Stimulated activated naive CD8-positive, alpha-beta T cell treated with anti-CD3 and anti-CD28 coated beads, Interleukin-15, Interleukin-2, amounts not matched to agents 100 ng/mL and 50 ng/mL, for 24 hours (primary cell): ENCODE results near the gene ZPR1.
"Not testable (repeated sequence)": the region's sequence is repeated elsewhere in the genome, so short reads cannot be mapped to it uniquely, and the experiment has no call there.

Experiments used
- H3K27ac Mint-ChIP-seq: one replicate; pipeline ENCODE4 v1.8.0; 2021; ENCODE audit warnings: mild to moderate bottlenecking, mixed read lengths
- H3K27me3 Mint-ChIP-seq: one replicate; pipeline ENCODE4 v1.8.0; 2021; ENCODE audit warnings: mixed read lengths
- H3K36me3 Mint-ChIP-seq: one replicate; pipeline ENCODE4 v1.8.0; 2021; ENCODE audit warnings: low read depth, mixed read lengths
- H3K4me1 Mint-ChIP-seq: one replicate; pipeline ENCODE4 v1.8.0; 2021; ENCODE audit warnings: low read depth, mixed read lengths
- H3K4me3 Mint-ChIP-seq: one replicate; pipeline ENCODE4 v1.8.0; 2021; ENCODE audit warnings: mild to moderate bottlenecking, mixed read lengths
- H3K9me3 Mint-ChIP-seq: one replicate; pipeline ENCODE4 v1.8.0; 2021; ENCODE audit warnings: mixed read lengths

ZPR1 gene

GRCh38 chr11:116808262-116809175 is 20.7 kb upstream of the ZPR1 start:
- no peaks in the 10 kb centered on the region for H3K9me3 Mint-ChIP-seq
- H3K27ac Mint-ChIP-seq: no peak overlapping the region
- H3K4me1 Mint-ChIP-seq: no peaks in the 10 kb centered on the region
- no peaks in the 10 kb centered on the region for H3K27me3 Mint-ChIP-seq
- H3K4me3 Mint-ChIP-seq: no peak overlapping the region
- no peaks in the 10 kb centered on the region for H3K36me3 Mint-ChIP-seq

DNA sequence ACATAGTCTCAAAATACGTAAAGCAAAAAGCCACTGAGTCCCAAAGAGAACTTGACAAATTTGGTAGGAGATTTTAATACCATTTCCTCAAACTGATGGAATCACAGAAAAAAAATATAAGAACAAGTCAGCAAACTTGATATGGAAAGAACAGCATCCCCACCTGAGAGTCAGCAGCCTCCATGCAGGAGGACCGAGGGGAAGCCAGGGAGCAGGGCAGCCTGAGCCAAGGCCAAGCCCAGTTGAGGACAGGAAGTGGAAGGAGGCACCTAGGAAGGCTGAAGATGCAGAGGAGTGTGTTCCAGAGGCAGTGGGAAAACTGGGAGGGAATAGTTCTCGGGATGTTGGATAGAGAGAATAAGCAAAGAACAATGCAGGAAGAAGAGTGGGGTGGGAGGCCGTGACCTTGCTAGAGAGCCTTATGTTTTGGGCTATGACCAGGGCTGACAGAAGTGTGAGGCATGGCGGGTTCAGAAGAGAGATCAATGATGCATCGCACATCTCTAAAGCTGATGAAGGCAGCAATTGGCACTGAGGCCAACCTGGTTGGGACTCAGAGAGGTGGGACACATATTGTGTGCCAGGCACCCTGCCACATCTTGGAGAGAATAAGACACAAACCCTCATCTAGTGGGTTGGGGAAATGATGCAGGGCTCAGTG is 19.9 kb upstream of the ZPR1 start:
- no peaks in the 10 kb centered on the region for H3K9me3 Mint-ChIP-seq
- H3K27me3 Mint-ChIP-seq: peaks cover 3% of the 10 kb centered on the region
- H3K4me3 Mint-ChIP-seq: no peak overlapping the region
- H3K36me3 Mint-ChIP-seq: no peaks in the 10 kb centered on the region
- H3K27ac Mint-ChIP-seq: no peak overlapping the region
- H3K4me1 Mint-ChIP-seq: no peaks in the 10 kb centered on the region

GRCh38 chr11:116804001-116804400 is 16.2 kb upstream of the ZPR1 start:
- Mint-ChIP-seq H3K27me3 (peaks cover 14% of the 10 kb centered on the region), H3K4me1 (no peaks in the 10 kb centered on the region), H3K9me3 (no peaks in the 10 kb centered on the region), H3K4me3 (no peak overlapping the region), H3K27ac (no peak overlapping the region), H3K36me3 (no peaks in the 10 kb centered on the region)

DNA sequence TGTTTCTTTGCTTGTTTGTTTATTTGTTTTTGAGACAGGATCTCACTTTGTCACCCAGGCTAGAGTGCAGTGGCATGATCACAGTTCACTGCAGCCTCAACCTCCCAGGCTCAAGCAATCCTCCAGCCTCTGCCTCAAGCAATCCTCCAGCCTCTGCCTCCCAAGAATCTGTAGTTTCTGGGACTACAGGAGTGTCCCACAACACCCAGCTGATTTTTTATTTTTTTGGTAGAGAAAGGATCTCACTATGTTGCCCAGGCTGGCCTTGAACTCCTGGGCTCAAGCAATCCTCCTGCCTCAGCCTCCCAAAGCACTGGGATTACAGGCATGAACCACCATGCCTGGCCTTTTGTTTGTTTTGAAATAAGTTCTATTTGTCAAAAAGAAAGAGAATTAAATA is 13.8 kb upstream of the ZPR1 start:
- not testable (repeated sequence) for H3K4me1 Mint-ChIP-seq, H3K9me3 Mint-ChIP-seq, H3K27ac Mint-ChIP-seq, H3K36me3 Mint-ChIP-seq, H3K4me3 Mint-ChIP-seq
- peaks cover 14% of the 10 kb centered on the region for H3K27me3 Mint-ChIP-seq

DNA sequence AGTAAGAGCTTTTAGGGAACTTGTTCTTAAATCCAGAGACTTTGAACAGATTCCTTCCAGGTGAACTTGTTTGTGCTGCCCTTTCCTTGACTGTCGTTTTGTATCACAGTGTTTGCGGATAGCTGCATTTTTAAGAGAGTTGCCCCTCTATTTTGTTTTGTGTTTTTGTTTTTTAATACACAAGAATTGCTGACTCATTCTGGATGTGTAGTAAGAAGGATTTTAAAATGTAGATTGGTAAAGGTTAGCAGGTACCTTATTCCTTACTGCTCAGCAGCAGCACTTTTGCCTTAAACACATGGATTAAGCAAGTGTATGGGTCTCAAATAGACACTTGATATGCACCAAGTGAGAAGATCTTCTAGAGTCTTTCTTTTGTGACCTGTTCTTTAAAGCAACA is 12.8 kb upstream of the ZPR1 start:
- H3K36me3 Mint-ChIP-seq: no peaks in the 10 kb centered on the region
- H3K4me1 Mint-ChIP-seq: no peaks in the 10 kb centered on the region
- H3K9me3 Mint-ChIP-seq: no peaks in the 10 kb centered on the region
- no peak overlapping the region for H3K27ac Mint-ChIP-seq
- no peak overlapping the region for H3K4me3 Mint-ChIP-seq
- H3K27me3 Mint-ChIP-seq: peaks cover 14% of the 10 kb centered on the region

DNA sequence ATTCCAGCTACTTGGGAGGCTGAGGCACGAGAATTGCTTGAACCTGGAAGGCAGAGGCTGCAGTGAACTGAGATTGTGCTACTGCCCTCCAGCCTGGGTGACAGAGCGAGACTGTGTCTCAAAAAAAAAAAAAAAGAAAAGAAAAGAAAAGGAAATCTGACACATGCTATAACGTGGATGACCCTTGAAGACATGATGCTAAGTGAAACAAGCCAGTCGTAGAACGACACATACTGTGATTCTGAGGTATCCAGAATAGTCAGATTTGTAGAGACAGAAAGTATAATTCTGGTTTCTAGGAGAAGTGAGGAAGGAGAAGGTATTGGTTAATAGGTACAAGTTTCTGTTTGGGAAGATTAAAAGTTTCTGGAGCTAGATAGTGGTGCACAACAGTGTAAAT is 10.5 kb upstream of the ZPR1 start:
- Mint-ChIP-seq H3K36me3 (no peaks in the 10 kb centered on the region), H3K9me3 (no peaks in the 10 kb centered on the region), H3K4me1 (no peaks in the 10 kb centered on the region), H3K27me3 (peaks cover 14% of the 10 kb centered on the region), H3K4me3 (no peak overlapping the region), H3K27ac (no peak overlapping the region)

GRCh38 chr11:116797816-116798215 is 10.0 kb upstream of the ZPR1 start:
- peaks cover 12% of the 10 kb centered on the region for H3K27me3 Mint-ChIP-seq
- no peak overlapping the region for H3K4me3 Mint-ChIP-seq
- no peak overlapping the region for H3K27ac Mint-ChIP-seq
- no peaks in the 10 kb centered on the region for H3K9me3 Mint-ChIP-seq
- H3K36me3 Mint-ChIP-seq: no peaks in the 10 kb centered on the region
- no peaks in the 10 kb centered on the region for H3K4me1 Mint-ChIP-seq

DNA sequence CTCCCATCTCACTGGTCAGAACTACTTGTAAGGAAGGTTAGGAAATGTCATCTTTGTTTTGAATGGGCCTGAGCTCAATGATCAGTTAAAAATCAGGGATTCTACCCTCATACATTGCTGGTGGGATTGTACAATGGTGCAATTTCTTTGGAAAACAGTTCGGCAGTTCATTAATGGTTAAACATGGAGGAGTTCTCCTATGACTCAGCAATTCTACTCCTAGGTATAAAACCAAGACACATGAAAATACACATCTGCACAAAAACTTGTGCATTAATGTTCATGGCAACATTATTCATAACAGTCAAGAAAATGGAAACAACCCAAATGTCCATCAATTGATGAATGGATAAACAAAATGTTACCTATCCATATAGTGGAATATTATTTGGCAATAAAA is 8.7 kb upstream of the ZPR1 start:
- H3K36me3 Mint-ChIP-seq: no peaks in the 10 kb centered on the region
- no peak overlapping the region for H3K4me3 Mint-ChIP-seq
- peaks cover 5% of the 10 kb centered on the region for H3K4me1 Mint-ChIP-seq
- H3K27ac Mint-ChIP-seq: no peak overlapping the region
- H3K27me3 Mint-ChIP-seq: peaks cover 7% of the 10 kb centered on the region
- H3K9me3 Mint-ChIP-seq: no peaks in the 10 kb centered on the region

DNA sequence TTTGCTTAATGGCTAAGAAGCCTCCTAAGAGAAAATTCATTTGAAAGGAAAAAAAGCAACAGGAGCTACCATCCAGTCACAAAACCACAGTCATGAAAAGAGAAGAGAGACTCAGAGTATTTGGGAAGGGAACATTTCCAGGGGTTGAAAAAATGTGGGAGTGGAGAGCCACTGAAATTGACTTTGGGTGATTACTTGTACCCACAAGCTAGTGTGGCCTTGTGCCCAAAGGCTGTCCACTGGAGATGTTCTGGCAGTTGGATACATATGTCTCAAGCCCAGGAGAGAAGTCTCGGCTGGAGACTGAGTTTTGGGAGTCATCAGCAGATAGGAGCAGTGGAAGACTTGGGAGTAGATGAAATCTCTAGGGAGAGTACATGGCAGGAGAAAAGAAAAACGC is 7.0 kb upstream of the ZPR1 start:
- Mint-ChIP-seq H3K4me3 (no peak overlapping the region), H3K27me3 (peaks cover 3% of the 10 kb centered on the region), H3K9me3 (no peaks in the 10 kb centered on the region), H3K36me3 (no peaks in the 10 kb centered on the region), H3K27ac (no peak overlapping the region), H3K4me1 (peaks cover 9% of the 10 kb centered on the region)

DNA sequence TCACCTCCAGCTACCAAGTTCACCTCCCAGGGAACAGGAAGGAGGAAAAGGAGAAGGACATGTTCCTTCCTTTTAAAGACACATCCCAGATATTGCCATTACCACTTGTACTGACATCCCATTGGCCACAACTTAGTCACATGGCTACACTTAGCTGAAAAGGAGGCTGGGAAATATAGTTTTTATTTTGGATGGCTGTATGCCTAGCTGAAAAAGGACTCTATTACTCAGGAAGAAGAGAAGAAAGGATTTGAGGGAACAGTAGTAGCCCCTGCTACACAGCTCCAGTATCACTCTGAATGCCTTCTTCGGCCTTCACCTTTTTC is 5.9 kb upstream of the ZPR1 start:
- H3K27me3 Mint-ChIP-seq: no peaks in the 10 kb centered on the region
- H3K9me3 Mint-ChIP-seq: no peaks in the 10 kb centered on the region
- no peak overlapping the region for H3K27ac Mint-ChIP-seq
- H3K36me3 Mint-ChIP-seq: no peaks in the 10 kb centered on the region
- peaks cover 11% of the 10 kb centered on the region for H3K4me1 Mint-ChIP-seq
- H3K4me3 Mint-ChIP-seq: no peak overlapping the region

- no peak overlapping the region for H3K4me3 Mint-ChIP-seq
- no peaks in the 10 kb centered on the region for H3K9me3 Mint-ChIP-seq
- H3K27ac Mint-ChIP-seq: peak overlapping the region; percentile 31
- peaks cover 17% of the 10 kb centered on the region for H3K4me1 Mint-ChIP-seq
- H3K27me3 Mint-ChIP-seq: no peaks in the 10 kb centered on the region
- no peaks in the 10 kb centered on the region for H3K36me3 Mint-ChIP-seq
Measured at GRCh38 chr11:116792869-116793771, 5.3 kb upstream of the ZPR1 start.

DNA sequence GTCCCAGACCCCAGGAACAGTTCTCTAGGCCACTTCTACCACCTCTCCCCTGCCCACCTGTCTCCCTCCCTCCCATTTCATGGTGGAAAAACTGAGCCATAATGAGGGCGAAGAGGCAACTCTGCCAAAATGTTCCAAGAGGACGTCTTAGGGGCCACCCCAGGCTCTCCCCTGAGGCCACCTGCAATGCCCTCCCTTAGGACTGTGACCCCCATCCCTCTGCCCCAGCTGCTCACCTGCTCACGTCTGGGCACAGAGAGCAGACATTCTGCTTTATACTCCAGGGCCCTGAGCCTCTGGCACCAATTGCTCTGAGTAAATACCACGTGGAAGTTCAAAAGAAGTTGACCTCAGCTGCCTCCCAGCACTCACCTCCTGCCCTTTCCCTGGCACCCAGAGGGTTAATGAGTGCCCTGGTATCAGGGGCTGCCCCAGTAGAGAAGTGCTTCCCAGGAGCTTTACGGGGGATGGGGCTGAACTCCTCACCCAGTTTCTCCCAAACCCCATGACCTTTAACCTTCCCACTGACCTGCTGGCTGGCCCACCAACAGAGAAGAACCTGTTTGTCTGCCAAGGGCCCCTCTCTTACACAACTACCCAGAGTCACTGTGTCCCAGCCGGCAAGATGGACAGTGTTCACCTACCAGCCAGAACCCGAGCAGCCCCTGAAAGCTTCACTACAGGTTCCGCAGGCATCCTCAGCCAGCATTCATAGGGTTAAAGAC is 4.5 kb upstream of the ZPR1 start:
- H3K27ac Mint-ChIP-seq: no peak overlapping the region
- no peaks in the 10 kb centered on the region for H3K27me3 Mint-ChIP-seq

DNA sequence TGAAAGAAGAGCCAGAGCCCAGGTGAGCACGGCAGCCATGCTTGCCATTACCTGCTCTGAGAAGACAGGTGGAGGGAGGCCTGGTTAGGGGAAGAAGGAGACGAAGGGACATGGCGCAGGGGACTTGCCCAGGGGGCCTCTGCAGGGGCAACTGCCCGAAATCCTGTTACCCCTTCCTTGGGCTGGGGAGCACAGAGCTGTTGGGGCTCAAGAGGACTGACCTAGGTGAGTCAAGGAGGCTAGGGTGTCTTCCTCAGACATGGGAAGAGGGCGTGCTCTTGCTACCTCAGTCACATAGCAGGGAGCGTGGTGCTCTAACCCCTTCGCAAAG is 4.0 kb upstream of the ZPR1 start, which contains the start of gene APOA5:
APOA5 (minus strand) TSS at position 67 of the 331 bp plus-strand sequence; CDS start at position 48, 19 bp downstream.
- peaks cover 5% of the 10 kb centered on the region for H3K36me3 Mint-ChIP-seq
- H3K27me3 Mint-ChIP-seq: no peaks in the 10 kb centered on the region
- H3K27ac Mint-ChIP-seq: no peak within 1 kb of the TSS
- H3K9me3 Mint-ChIP-seq: no peaks in the 10 kb centered on the region
- H3K4me3 Mint-ChIP-seq: no peak within 1 kb of the TSS
- peaks cover 25% of the 10 kb centered on the region for H3K4me1 Mint-ChIP-seq

More for the DNA sequence above, 4.5 kb upstream of the ZPR1 start:
- H3K9me3 Mint-ChIP-seq: no peaks in the 10 kb centered on the region
- H3K4me1 Mint-ChIP-seq: peaks cover 20% of the 10 kb centered on the region
- no peak overlapping the region for H3K4me3 Mint-ChIP-seq
- no peaks in the 10 kb centered on the region for H3K36me3 Mint-ChIP-seq

GRCh38 chr11:116791002-116791812 is 3.4 kb upstream of the ZPR1 start:
- H3K9me3 Mint-ChIP-seq: no peaks in the 10 kb centered on the region
- peaks cover 31% of the 10 kb centered on the region for H3K4me1 Mint-ChIP-seq
- no peak overlapping the region for H3K4me3 Mint-ChIP-seq
- no peaks in the 10 kb centered on the region for H3K27me3 Mint-ChIP-seq
- H3K27ac Mint-ChIP-seq: no peak overlapping the region
- peaks cover 11% of the 10 kb centered on the region for H3K36me3 Mint-ChIP-seq
